ENCODE results near the gene VPS4A. TPM values are rescaled to one million over a fixed set of nuclear protein-coding genes. Genes with fewer than 3 reads are reported as not detected.

VPS4A gene
- total RNA-seq, result 10 to 100 TPM; 36.7 to 53.7 (median 46.9) TPM
- 10 to 100 TPM; 29.7 to 44.4 TPM for polyA plus RNA-seq
- total RNA-seq, result 35.0 reads per million, percentile 63 among the genes with 10 or more reads in this experiment

DNA sequence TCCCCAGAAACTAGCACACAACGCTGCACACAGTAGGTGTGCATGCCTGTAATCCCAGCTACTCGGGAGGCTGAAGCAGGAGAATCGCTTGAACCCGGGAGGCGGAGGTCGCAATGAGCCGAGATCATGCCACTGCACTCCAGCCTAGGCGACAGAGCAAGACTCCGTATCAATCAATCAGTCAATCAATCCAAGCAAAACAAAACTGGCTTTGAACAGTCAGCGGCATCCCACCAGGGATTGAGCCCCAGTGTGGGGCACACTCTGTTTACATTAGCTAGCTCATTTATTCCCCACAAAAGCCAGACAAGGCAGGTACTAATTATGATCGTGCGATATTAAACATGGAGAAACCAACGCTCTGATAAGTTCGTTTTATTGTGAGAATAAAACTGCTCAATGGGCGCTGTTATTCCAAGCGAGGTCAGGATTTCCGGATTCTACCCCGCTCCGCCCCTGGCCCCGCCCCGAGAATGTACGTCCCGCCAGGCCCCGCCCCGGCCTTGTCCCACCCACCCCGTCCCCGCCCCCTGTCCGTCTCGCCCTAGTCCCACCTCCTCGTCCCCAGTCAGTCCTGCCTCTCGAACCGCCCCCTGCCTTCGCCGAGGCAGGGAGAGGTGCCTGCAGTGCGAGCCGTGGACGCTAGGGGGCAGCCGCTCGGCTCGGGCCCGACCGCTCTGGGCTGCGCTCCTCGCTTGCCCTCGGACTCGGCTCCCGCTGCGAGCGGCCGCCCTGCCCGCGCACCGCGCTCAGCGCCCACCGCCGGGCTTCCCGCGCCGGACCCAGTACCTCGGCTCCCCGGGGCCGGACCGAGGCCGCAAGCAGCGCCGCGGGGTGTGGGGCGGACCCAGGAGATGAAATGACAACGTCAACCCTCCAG lies at the start of gene VPS4A:
Gene VPS4A, plus strand, starts transcription at position 698 of the 880 bp plus-strand sequence. Its CDS starts 162 bp downstream, at position 860.
- peak within 1 kb of the TSS; percentile 74 for H3K4me3 ChIP-seq (ENCODE audit: low read length)
- peaks cover 0 to 8% (median 0%) of the 10 kb centered on the region in 5 donors for H3K36me3 Mint-ChIP-seq
- H3K9me3 ChIP-seq (ENCODE audit: control insufficient read depth in 2 of 3, low read length in 3 of 3), result no peaks in the 10 kb centered on the region
- H3K27me3 ChIP-seq (ENCODE audit: control insufficient read depth in 2 of 2, insufficient read depth in 2 of 2, low read length in 2 of 2), result no peaks in the 10 kb centered on the region
- H3K36me3 ChIP-seq (ENCODE audit: control insufficient read depth in 2 of 3, insufficient read depth in 3 of 3, low read length in 3 of 3), result peaks cover 0 to 22% (median 8%) of the 10 kb centered on the region in 3 experiments
- intact Hi-C loops (cut with micrococcal nuclease), result loop anchor here (1.0 kb wide), 11 partner anchors 12 to 468 kb away; partner anchors contain the start of genes CHTF8 (in 2 of the 2), COG8 (in 2 of the 2), CYB5B (in 2 of the 2) and NIP7 (in 2 of the 2)
- peak; percentile 99 for ATAC-seq
- CTCF ChIA-PET, result interaction anchor here (0.5 to 0.7 kb wide), 5 partner anchors 10 to 1026 kb away, joined by 3 to 4 read pairs (median 3); partner anchors contain the start of gene PDF
- H3K9me3 Mint-ChIP-seq, result peaks cover 0 to 2% (median 0%) of the 10 kb centered on the region in 11 donors
- peak within 1 kb of the TSS; percentile 90 to 100 (median 99) for H3K4me3 Mint-ChIP-seq
- peaks cover 8 to 10% of the 10 kb centered on the region in 2 donors for H3K4me1 ChIP-seq (ENCODE audit: control insufficient read depth in 2 of 2, insufficient read depth in 2 of 2, low read length in 2 of 2)
- peak within 1 kb of the TSS; percentile 94 for H3K27ac ChIP-seq (ENCODE audit: low read depth, low read length)
- peak; percentile 95 to 99 (median 97) for DNase-seq
- H3K27me3 Mint-ChIP-seq, result no peaks in the 10 kb centered on the region
- POLR2A ChIA-PET, result interaction anchor here (0.8 to 2.3 kb wide), 9 partner anchors 10 to 178 kb away, joined by 3 to 8 read pairs (median 4); partner anchors contain the start of gene COG8
- H3K27ac Mint-ChIP-seq, result peak within 1 kb of the TSS; percentile 92 to 99 (median 95)
- H3K4me1 Mint-ChIP-seq, result peaks cover 17 to 36% (median 29%) of the 10 kb centered on the region in 7 donors

DNA sequence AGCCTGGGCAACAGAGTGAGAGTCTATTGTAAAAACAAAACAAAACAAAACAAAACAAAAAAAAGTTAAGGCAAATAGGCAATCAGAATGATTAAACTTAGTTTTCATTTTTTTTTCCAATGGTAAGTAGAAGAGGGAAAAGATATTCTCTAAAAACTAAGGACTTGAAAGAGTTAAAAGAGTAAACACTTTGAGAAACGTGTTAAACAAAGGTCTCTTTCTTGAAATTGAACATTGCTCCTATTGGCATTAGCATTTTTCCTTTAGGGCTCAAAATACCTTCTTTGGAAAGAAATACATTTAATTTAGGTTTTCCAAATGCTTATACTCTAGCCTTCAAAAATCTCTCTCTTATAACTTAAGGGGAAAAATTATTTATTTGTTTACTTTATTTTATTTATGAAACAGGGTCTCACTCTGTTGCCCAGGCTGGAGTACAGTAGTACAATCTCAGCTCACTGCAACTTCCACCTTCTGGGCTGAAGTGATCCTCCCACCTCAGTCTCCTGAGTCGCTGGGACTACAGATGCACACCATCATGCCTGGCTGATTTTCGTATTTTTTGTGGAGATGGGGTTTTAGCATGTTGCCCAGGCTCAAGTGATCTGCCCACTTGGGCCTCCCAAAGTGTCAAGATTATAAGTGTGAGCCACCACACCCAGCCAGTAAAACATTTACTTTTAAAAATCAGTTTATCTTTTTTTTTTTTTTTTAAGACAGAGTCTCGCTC lies 44.7 kb upstream of the VPS4A start:
- H3K9me3 Mint-ChIP-seq, result no peaks in the 10 kb centered on the region
- H3K4me1 Mint-ChIP-seq, result peaks cover 0 to 4% (median 0%) of the 10 kb centered on the region in 7 donors
- no peak overlapping the region for H3K27ac Mint-ChIP-seq
- no peak for ATAC-seq
- POLR2A ChIA-PET, result no interaction called here
- Histone ChIP-seq H3K36me3 (ENCODE audit: control insufficient read depth in 2 of 3, insufficient read depth in 3 of 3, low read length in 3 of 3) (peaks cover 0 to 5% (median 0%) of the 10 kb centered on the region in 3 experiments), H3K9me3 (ENCODE audit: control insufficient read depth in 2 of 3, low read length in 3 of 3) (no peaks in the 10 kb centered on the region), H3K4me3 (ENCODE audit: low read length) (no peak overlapping the region), H3K4me1 (ENCODE audit: control insufficient read depth in 2 of 2, insufficient read depth in 2 of 2, low read length in 2 of 2) (no peaks in the 10 kb centered on the region), H3K27ac (ENCODE audit: low read depth, low read length) (no peak overlapping the region), H3K27me3 (ENCODE audit: control insufficient read depth in 2 of 2, insufficient read depth in 2 of 2, low read length in 2 of 2) (no peaks in the 10 kb centered on the region)
- CTCF ChIA-PET, result no interaction called here
- H3K36me3 Mint-ChIP-seq, result peaks cover 0 to 12% (median 10%) of the 10 kb centered on the region in 5 donors
- H3K4me3 Mint-ChIP-seq, result no peak overlapping the region
- no peak for DNase-seq
- intact Hi-C loops (cut with micrococcal nuclease), result no loop called here
- no peaks in the 10 kb centered on the region for H3K27me3 Mint-ChIP-seq

DNA sequence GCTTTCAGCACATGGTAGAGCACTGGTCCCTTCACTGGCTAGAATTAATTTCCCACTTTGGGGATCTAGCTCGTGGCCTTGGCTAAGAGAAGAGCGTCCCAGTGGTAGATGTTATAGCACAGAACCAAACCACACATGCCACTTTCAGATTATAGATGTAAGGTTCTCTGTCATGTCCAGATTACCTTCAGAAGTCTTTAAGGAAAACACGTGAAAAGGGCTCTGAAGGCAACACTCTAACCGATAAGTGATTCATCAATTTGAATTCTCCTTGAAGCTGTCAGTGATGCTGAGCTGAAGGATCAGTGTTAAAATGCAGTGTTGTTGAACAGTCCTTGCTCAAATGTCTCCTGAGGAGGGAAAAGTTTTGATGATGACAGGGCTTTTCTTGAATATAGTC lies 43.5 kb upstream of the VPS4A start:
- ChIA-PET CTCF (interaction anchor here (0.7 to 1.0 kb wide), 2 partner anchors 117 to 606 kb away, joined by 3 read pairs; no protein-coding TSS in a partner anchor), POLR2A (no interaction called here)
- peak overlapping the region in 1 of 9 donors; percentile 65 for H3K27ac Mint-ChIP-seq

DNA sequence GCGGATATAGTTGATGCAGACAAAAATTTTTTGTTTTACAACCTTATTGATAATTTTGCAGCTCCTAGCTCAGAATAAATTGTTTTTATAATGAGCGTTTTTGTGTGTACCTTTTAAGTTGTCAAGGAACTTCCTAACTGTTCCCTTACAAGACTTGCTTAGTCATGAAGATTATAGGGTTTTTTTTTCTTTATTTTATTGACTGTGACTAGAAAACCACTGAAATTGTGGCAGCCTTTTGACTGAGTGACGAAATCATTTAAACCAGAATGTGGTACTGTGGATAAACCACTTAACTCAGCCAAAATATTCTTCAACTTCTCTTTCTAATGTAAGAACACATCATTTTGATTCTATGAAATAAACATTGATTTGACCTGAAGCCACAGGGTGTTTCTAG lies 40.8 kb upstream of the VPS4A start:
- peaks cover 0 to 5% (median 5%) of the 10 kb centered on the region in 3 experiments for H3K36me3 ChIP-seq (ENCODE audit: control insufficient read depth in 2 of 3, insufficient read depth in 3 of 3, low read length in 3 of 3)
- H3K27ac Mint-ChIP-seq, result no peak overlapping the region
- H3K36me3 Mint-ChIP-seq, result peaks cover 0 to 14% (median 7%) of the 10 kb centered on the region in 5 donors
- no peaks in the 10 kb centered on the region for H3K27me3 ChIP-seq (ENCODE audit: control insufficient read depth in 2 of 2, insufficient read depth in 2 of 2, low read length in 2 of 2)
- no peak overlapping the region for H3K4me3 Mint-ChIP-seq
- no peaks in the 10 kb centered on the region for H3K27me3 Mint-ChIP-seq
- no peaks in the 10 kb centered on the region for H3K9me3 ChIP-seq (ENCODE audit: control insufficient read depth in 2 of 3, low read length in 3 of 3)
- H3K4me1 Mint-ChIP-seq, result peaks cover 0 to 4% (median 0%) of the 10 kb centered on the region in 7 donors
- H3K27ac ChIP-seq (ENCODE audit: low read depth, low read length), result no peak overlapping the region
- no peak overlapping the region for H3K4me3 ChIP-seq (ENCODE audit: low read length)
- ATAC-seq, result no peak
- intact Hi-C loops (cut with micrococcal nuclease), result no loop called here
- no peaks in the 10 kb centered on the region for H3K4me1 ChIP-seq (ENCODE audit: control insufficient read depth in 2 of 2, insufficient read depth in 2 of 2, low read length in 2 of 2)
- ChIA-PET POLR2A (interaction anchor here (0.6 kb wide), 1 partner anchor 49 kb away, joined by 3 read pairs; no protein-coding TSS in a partner anchor), CTCF (no interaction called here)
- H3K9me3 Mint-ChIP-seq, result no peaks in the 10 kb centered on the region
- DNase-seq, result no peak

More for the DNA sequence above, 43.5 kb upstream of the VPS4A start:
- no peaks in the 10 kb centered on the region for H3K27me3 Mint-ChIP-seq
- peaks cover 0 to 15% (median 10%) of the 10 kb centered on the region in 5 donors for H3K36me3 Mint-ChIP-seq
- intact Hi-C loops (cut with micrococcal nuclease), result no loop called here
- Histone ChIP-seq H3K27ac (ENCODE audit: low read depth, low read length) (no peak overlapping the region), H3K4me3 (ENCODE audit: low read length) (no peak overlapping the region), H3K36me3 (ENCODE audit: control insufficient read depth in 2 of 3, insufficient read depth in 3 of 3, low read length in 3 of 3) (peaks cover 0 to 5% (median 5%) of the 10 kb centered on the region in 3 experiments), H3K9me3 (ENCODE audit: control insufficient read depth in 2 of 3, low read length in 3 of 3) (no peaks in the 10 kb centered on the region), H3K27me3 (ENCODE audit: control insufficient read depth in 2 of 2, insufficient read depth in 2 of 2, low read length in 2 of 2) (no peaks in the 10 kb centered on the region), H3K4me1 (ENCODE audit: control insufficient read depth in 2 of 2, insufficient read depth in 2 of 2, low read length in 2 of 2) (no peaks in the 10 kb centered on the region)
- DNase-seq (no peak), ATAC-seq (no peak)
- H3K4me1 Mint-ChIP-seq, result peaks cover 0 to 4% (median 0%) of the 10 kb centered on the region in 7 donors
- H3K9me3 Mint-ChIP-seq, result no peaks in the 10 kb centered on the region
- no peak overlapping the region for H3K4me3 Mint-ChIP-seq

DNA sequence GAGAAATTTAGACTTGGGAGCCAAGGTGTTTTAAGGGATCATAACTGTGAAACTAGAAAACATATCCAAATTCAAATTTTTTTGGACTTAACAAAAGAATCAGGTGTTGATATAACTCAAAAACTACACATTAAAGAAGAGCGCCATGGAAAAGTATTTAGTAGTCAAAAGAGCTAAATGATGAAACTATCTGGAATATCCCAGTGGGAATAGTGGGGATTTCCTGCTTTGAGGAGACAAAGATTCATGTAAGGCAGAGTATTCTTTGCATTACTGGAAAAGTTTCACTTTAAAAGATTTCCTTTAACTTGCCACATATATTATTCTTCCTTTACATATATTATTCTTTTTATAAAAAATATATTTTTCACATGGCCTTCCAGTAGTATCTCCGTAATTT lies 40.3 kb upstream of the VPS4A start:
- Histone ChIP-seq H3K27me3 (ENCODE audit: control insufficient read depth in 2 of 2, insufficient read depth in 2 of 2, low read length in 2 of 2) (no peaks in the 10 kb centered on the region), H3K4me3 (ENCODE audit: low read length) (no peak overlapping the region), H3K36me3 (ENCODE audit: control insufficient read depth in 2 of 3, insufficient read depth in 3 of 3, low read length in 3 of 3) (peaks cover 0 to 5% (median 5%) of the 10 kb centered on the region in 3 experiments), H3K27ac (ENCODE audit: low read depth, low read length) (no peak overlapping the region), H3K4me1 (ENCODE audit: control insufficient read depth in 2 of 2, insufficient read depth in 2 of 2, low read length in 2 of 2) (no peaks in the 10 kb centered on the region), H3K9me3 (ENCODE audit: control insufficient read depth in 2 of 3, low read length in 3 of 3) (no peaks in the 10 kb centered on the region)
- POLR2A ChIA-PET, result no interaction called here
- Mint-ChIP-seq H3K4me1 (peaks cover 0 to 4% (median 0%) of the 10 kb centered on the region in 7 donors), H3K27ac (no peak overlapping the region), H3K36me3 (peaks cover 0 to 14% (median 7%) of the 10 kb centered on the region in 5 donors), H3K9me3 (no peaks in the 10 kb centered on the region), H3K27me3 (no peaks in the 10 kb centered on the region), H3K4me3 (no peak overlapping the region)
- intact Hi-C loops (cut with micrococcal nuclease), result no loop called here
- CTCF ChIA-PET, result no interaction called here
- ATAC-seq (no peak), DNase-seq (no peak)

DNA sequence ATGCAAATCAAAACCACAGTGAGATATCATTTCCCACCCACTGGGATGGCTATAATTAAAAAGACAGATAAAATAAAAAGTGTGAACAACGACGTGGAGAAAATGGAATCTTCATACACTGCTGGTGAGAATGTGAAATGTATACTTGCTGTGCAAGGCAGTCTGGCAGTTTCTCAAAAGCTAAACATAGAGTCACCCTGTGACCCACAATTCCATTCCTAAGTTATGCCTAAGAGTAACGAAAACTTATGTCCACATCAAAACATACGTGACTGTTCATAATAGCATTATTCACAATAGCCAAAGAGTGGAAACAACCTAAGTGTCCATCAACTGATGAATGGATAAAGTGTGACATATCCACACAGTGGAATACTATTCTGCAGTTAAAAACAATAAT lies 38.1 kb upstream of the VPS4A start:
- no peak overlapping the region for H3K27ac Mint-ChIP-seq
- POLR2A ChIA-PET, result no interaction called here

More for the DNA sequence above, 38.1 kb upstream of the VPS4A start:
- Histone ChIP-seq H3K4me3 (ENCODE audit: low read length) (no peak overlapping the region), H3K9me3 (ENCODE audit: control insufficient read depth in 2 of 3, low read length in 3 of 3) (no peaks in the 10 kb centered on the region), H3K27me3 (ENCODE audit: control insufficient read depth in 2 of 2, insufficient read depth in 2 of 2, low read length in 2 of 2) (no peaks in the 10 kb centered on the region), H3K4me1 (ENCODE audit: control insufficient read depth in 2 of 2, insufficient read depth in 2 of 2, low read length in 2 of 2) (no peaks in the 10 kb centered on the region), H3K27ac (ENCODE audit: low read depth, low read length) (no peak overlapping the region), H3K36me3 (ENCODE audit: control insufficient read depth in 2 of 3, insufficient read depth in 3 of 3, low read length in 3 of 3) (peaks cover 0 to 5% (median 5%) of the 10 kb centered on the region in 3 experiments)
- intact Hi-C loops (cut with micrococcal nuclease), result no loop called here
- ATAC-seq (no peak), DNase-seq (no peak)
- H3K4me1 Mint-ChIP-seq, result peaks cover 0 to 4% (median 0%) of the 10 kb centered on the region in 7 donors
- no peak overlapping the region for H3K4me3 Mint-ChIP-seq
- CTCF ChIA-PET, result no interaction called here
- no peaks in the 10 kb centered on the region for H3K9me3 Mint-ChIP-seq
- no peaks in the 10 kb centered on the region for H3K27me3 Mint-ChIP-seq
- peaks cover 0 to 12% (median 7%) of the 10 kb centered on the region in 5 donors for H3K36me3 Mint-ChIP-seq
